Stomach (tissue), 9 donors: ENCODE data around the gene SYT12. TPM values are rescaled to one million over a fixed set of nuclear protein-coding genes. Genes with fewer than 3 reads are reported as not detected.

Experiments
- DNase-seq, 2 donors: peaks; one replicate each; pipeline versions ENCODE4 v3.0.0 to v3.0.0-alpha.2; 2013 to 2019
- H3K27ac ChIP-seq, 5 donors: fragments of 200-600 bp in 4 of 5; sonication (generic) in 4 of 5; one replicate each; pipeline ENCODE4 v1.5.1; 2013 to 2019; ENCODE audit warnings: mild to moderate bottlenecking in 1 of 5, moderate library complexity in 1 of 5
- H3K27me3 ChIP-seq, 3 donors: fragments of 200-600 bp; sonication (generic); one replicate each; pipeline ENCODE4 v1.5.1; 2017 to 2019; ENCODE audit warnings: mixed run types in 1 of 3
- H3K36me3 ChIP-seq, 4 donors: fragments of 200-600 bp; sonication (generic); 1 replicate in 3 of 4; 2 replicates in 1 of 4; pipeline ENCODE4 v1.5.1; 2016 to 2019
- H3K4me1 ChIP-seq, 4 donors: fragments of 200-600 bp; sonication (generic); one replicate each; pipeline ENCODE4 v1.5.1; 2016 to 2019
- H3K4me3 ChIP-seq, 4 donors: fragments of 200-600 bp; sonication (generic) in 3 of 4; one replicate each; pipeline ENCODE4 v1.5.1; 2016 to 2019; ENCODE audit warnings: mild to moderate bottlenecking in 1 of 4
- H3K9me3 ChIP-seq, 4 donors: fragments of 200-600 bp; sonication (generic); one replicate each; pipeline ENCODE4 v1.5.1; 2016 to 2019
- CTCF ChIP-seq, 7 experiments: fragments of 450-650 bp in 4 of 7; fragments of 200-600 bp in 3 of 7; sonication (generic) in 3 of 7; IDR thresholded peaks; one replicate each; pipeline ENCODE4 v1.5.1; 2016 to 2019; ENCODE audit warnings: antibody characterized with exemption in 7 of 7, control low read depth in 2 of 7, mild to moderate bottlenecking in 1 of 7
- EP300 ChIP-seq: sonication (generic); formaldehyde crosslinking; IDR thresholded peaks from one replicate; pipeline ENCODE4 v1.6.1; 2017; ENCODE audit warnings: antibody characterized with exemption
- POLR2A ChIP-seq, 4 donors: fragments of 450-650 bp; IDR thresholded peaks; one replicate each; pipeline ENCODE4 v1.6.1; 2016; ENCODE audit warnings: antibody characterized with exemption in 4 of 4, control low read depth in 2 of 4, mild to moderate bottlenecking in 1 of 4, moderate library complexity in 1 of 4
- POLR2AphosphoS5 ChIP-seq, 3 donors: sonication (generic); formaldehyde crosslinking; IDR thresholded peaks; one replicate each; pipeline ENCODE4 v1.6.1; 2016; ENCODE audit warnings: antibody characterized with exemption in 3 of 3
- WGBS, 5 donors: extraction: QIAGEN DNeasy Blood & Tissue Kit in 3 of 5; methylation state at CpG; one replicate each; pipeline versions ENCODE4 v1.1.5 to v1.1.7; 2013 to 2018; 5-methylcytosine and 5-hydroxymethylcytosine counted together
- intact Hi-C: fragments of 100-400 bp; cut with DNase I; formaldehyde crosslinking; loops from one replicate; pipeline ENCODE4 v1.15.1; 2023; ENCODE audit warnings: low total_unique reads
- polyA plus RNA-seq, 3 donors: library from polyadenylated mRNA; stranded (reverse); fragments of 200-250 nt; gene quantifications; one replicate each; pipeline ENCODE4 v1.2.3, GENCODE V29; 2013
- total RNA-seq, 5 donors: library from RNA; depleted of rRNA; stranded (reverse); fragments of >200 nt; gene quantifications; one replicate each; pipeline versions ENCODE4 v1.1.0 to v1.2.3, GENCODE V29; 2014 to 2016
- donor health status: healthy with polysubstance abuse.
- donor health status: Bipolar disorder and iron deficiency.
- donor health status: healthy.

SYT12 gene
- total and polyA plus RNA-seq, 8 donors = 0.31 to 1.1 (median 0.45) TPM; not detected in 5

- TF ChIP-seq EP300 (no peak), POLR2A (IDR thresholded peaks at IDR 0.05) (no peak), CTCF (IDR thresholded peaks at IDR 0.05) (no peak), POLR2AphosphoS5 (IDR thresholded peaks at IDR 0.05) (no peak)
- peak overlapping the region; percentile 24 to 85 (median 62) for H3K27ac ChIP-seq
- H3K4me3 ChIP-seq = peak overlapping the region; percentile 64 to 71 (median 68)
- peak; percentile 37 to 86 for DNase-seq
- peaks cover 33 to 60% (median 43%) of the 10 kb centered on the region in 4 donors for H3K4me1 ChIP-seq
- H3K27me3 ChIP-seq = peaks cover 0 to 19% (median 0%) of the 10 kb centered on the region in 3 donors
- H3K36me3 ChIP-seq = no peaks in the 10 kb centered on the region
- intact Hi-C loops = no loop called here
- 7 to 21% (median 15%) methylated on average over 15 to 17 of the region's 17 CpGs for WGBS, 5 donors
- no peaks in the 10 kb centered on the region for H3K9me3 ChIP-seq
Observed at GRCh38 chr11:67055812-67056211, 32.9 kb downstream of the SYT12 start.

GRCh38 chr11:67056267-67057204 is 33.6 kb downstream of the SYT12 start, which contains the start of gene RHOD:
Gene RHOD (plus strand): TSS chr11:67056847. CDS start chr11:67056903, 56 bp downstream.
- Histone ChIP-seq H3K4me1 (peaks cover 33 to 60% (median 43%) of the 10 kb centered on the region in 4 donors), H3K27ac (peak within 1 kb of the TSS; percentile 48 to 85 (median 73)), H3K36me3 (no peaks in the 10 kb centered on the region), H3K27me3 (peaks cover 0 to 19% (median 0%) of the 10 kb centered on the region in 3 donors), H3K4me3 (peak within 1 kb of the TSS; percentile 64 to 71 (median 68)), H3K9me3 (no peaks in the 10 kb centered on the region)
- intact Hi-C loops = no loop called here
- DNase-seq = peak; percentile 80 to 89
- 2 to 10% (median 5%) methylated on average over 39 to 72 of the region's 72 CpGs for WGBS, 5 donors
- TF ChIP-seq POLR2AphosphoS5 (IDR thresholded peaks at IDR 0.05) (peak in 1 of 3 donors; percentile 42), CTCF (IDR thresholded peaks at IDR 0.05) (no peak)

- TF ChIP-seq EP300 (no peak), POLR2AphosphoS5 (IDR thresholded peaks at IDR 0.05) (no peak), POLR2A (IDR thresholded peaks at IDR 0.05) (no peak), CTCF (IDR thresholded peaks at IDR 0.05) (no peak)
- intact Hi-C loops = no loop called here
- Histone ChIP-seq H3K4me3 (peak overlapping the region; percentile 64 to 71 (median 68)), H3K4me1 (peaks cover 33 to 60% (median 43%) of the 10 kb centered on the region in 4 donors), H3K9me3 (no peaks in the 10 kb centered on the region), H3K36me3 (no peaks in the 10 kb centered on the region), H3K27me3 (peaks cover 0 to 19% (median 0%) of the 10 kb centered on the region in 3 donors), H3K27ac (peak overlapping the region in 4 of 5 donors; percentile 50 to 85 (median 78))
- peak in 1 of 2 donors; percentile 35 for DNase-seq
- 22 to 67% (median 38%) methylated on average over 10 of the region's 10 CpGs for WGBS, 5 donors
Observed at GRCh38 chr11:67057205-67057672, 34.3 kb downstream of the SYT12 start.

- H3K4me3 ChIP-seq = no peak overlapping the region
- intact Hi-C loops = no loop called here
- peaks cover 33 to 51% (median 41%) of the 10 kb centered on the region in 4 donors for H3K4me1 ChIP-seq
Observed at GRCh38 chr11:67058506-67058905, 35.6 kb downstream of the SYT12 start.

More at GRCh38 chr11:67058506-67058905, 35.6 kb downstream of the SYT12 start:
- no peaks in the 10 kb centered on the region for H3K9me3 ChIP-seq
- H3K36me3 ChIP-seq = no peaks in the 10 kb centered on the region
- DNase-seq = no peak
- H3K27ac ChIP-seq = no peak overlapping the region
- 82 to 88% (median 86%) methylated on average over 8 of the region's 8 CpGs for WGBS, 5 donors
- peaks cover 0 to 15% (median 0%) of the 10 kb centered on the region in 3 donors for H3K27me3 ChIP-seq
- TF ChIP-seq POLR2AphosphoS5 (IDR thresholded peaks at IDR 0.05) (no peak), EP300 (no peak), POLR2A (IDR thresholded peaks at IDR 0.05) (no peak), CTCF (IDR thresholded peaks at IDR 0.05) (no peak)
